Esophagus muscularis mucosa (tissue), 3 donors: Measurements from ENCODE around the gene CAMK2A.

Source experiments
- POLR2A ChIP-seq: fragments of 450-650 bp; IDR thresholded peaks from one replicate; pipeline ENCODE4 v1.6.1; 2017; ENCODE audit warnings: antibody characterized with exemption, moderate library complexity, mild to moderate bottlenecking, low read depth
- POLR2AphosphoS5 ChIP-seq, 2 donors: sonication (generic); formaldehyde crosslinking; IDR thresholded peaks; one replicate each; pipeline ENCODE4 v1.6.1; 2017; ENCODE audit warnings: antibody characterized with exemption in 2 of 2
- TF ChIP-seq, protein P1 (sequence below), 3 experiments: fragments of 200-600 bp in 2 of 3; fragments of 450-650 bp in 1 of 3; sonication (generic) in 2 of 3; IDR thresholded peaks; one replicate each; pipeline ENCODE4 v1.5.1; 2017 to 2019; ENCODE audit warnings: antibody characterized with exemption in 3 of 3, mild to moderate bottlenecking in 2 of 3, moderate library complexity in 1 of 3

DNA sequence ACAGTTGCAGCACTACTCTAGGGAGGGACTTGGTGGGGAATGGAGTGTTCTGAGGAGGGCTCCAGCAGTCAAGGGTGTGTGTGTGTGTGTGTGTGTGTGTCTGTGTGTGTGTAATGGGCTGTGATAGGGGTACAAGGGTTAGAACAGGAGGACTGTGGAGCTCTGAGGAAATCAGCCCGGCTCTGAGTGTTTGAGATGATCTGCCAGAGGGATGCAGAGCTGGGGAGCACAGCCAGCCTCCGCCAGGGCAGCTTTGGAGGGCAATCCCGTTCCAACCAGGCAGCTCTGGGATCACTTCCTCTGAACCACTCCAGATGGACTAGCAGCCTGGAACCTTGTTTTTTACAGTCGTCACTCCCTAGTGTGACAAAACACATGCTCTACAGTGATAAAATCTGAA lies 102.7 kb downstream of the CAMK2A start:
- TF ChIP-seq, protein P1, sequence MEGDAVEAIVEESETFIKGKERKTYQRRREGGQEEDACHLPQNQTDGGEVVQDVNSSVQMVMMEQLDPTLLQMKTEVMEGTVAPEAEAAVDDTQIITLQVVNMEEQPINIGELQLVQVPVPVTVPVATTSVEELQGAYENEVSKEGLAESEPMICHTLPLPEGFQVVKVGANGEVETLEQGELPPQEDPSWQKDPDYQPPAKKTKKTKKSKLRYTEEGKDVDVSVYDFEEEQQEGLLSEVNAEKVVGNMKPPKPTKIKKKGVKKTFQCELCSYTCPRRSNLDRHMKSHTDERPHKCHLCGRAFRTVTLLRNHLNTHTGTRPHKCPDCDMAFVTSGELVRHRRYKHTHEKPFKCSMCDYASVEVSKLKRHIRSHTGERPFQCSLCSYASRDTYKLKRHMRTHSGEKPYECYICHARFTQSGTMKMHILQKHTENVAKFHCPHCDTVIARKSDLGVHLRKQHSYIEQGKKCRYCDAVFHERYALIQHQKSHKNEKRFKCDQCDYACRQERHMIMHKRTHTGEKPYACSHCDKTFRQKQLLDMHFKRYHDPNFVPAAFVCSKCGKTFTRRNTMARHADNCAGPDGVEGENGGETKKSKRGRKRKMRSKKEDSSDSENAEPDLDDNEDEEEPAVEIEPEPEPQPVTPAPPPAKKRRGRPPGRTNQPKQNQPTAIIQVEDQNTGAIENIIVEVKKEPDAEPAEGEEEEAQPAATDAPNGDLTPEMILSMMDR (IDR thresholded peaks at IDR 0.05): no peak
- TF ChIP-seq POLR2A (no peak), POLR2AphosphoS5 (IDR thresholded peaks at IDR 0.05) (no peak)
